SKM-1 treated with dmso at 0.1 percent for 144 hours (cell line): ENCODE data around the gene U2AF1L4.

Source experiments
- DNase-seq: peaks from one replicate; lab custom pipeline; 2025; ENCODE audit not compliant: unreplicated experiment; lab: John Stamatoyannopoulos, UW

U2AF1L4 gene

GRCh38 chr19:35714601-35715354 is 30.4 kb downstream of the U2AF1L4 start:
- no peak for DNase-seq

GRCh38 chr19:35713904-35714495 is 31.2 kb downstream of the U2AF1L4 start:
- no peak for DNase-seq

GRCh38 chr19:35713506-35713850 is 31.7 kb downstream of the U2AF1L4 start:
- no peak for DNase-seq

GRCh38 chr19:35712567-35713505 is 32.4 kb downstream of the U2AF1L4 start:
- no peak for DNase-seq

GRCh38 chr19:35710784-35711723 is 34.2 kb downstream of the U2AF1L4 start:
- no peak for DNase-seq

- no peak for DNase-seq
Observed at GRCh38 chr19:35708391-35708790, 36.8 kb downstream of the U2AF1L4 start.

- DNase-seq = no peak
Observed at GRCh38 chr19:35704218-35704617, 41.0 kb downstream of the U2AF1L4 start, which contains the start of gene ZBTB32. Gene ZBTB32 (plus strand): TSS chr19:35704558. CDS start chr19:35714627, 10,069 bp downstream.

GRCh38 chr19:35703343-35703742 is 41.9 kb downstream of the U2AF1L4 start:
- no peak for DNase-seq

GRCh38 chr19:35702223-35703012 is 42.8 kb downstream of the U2AF1L4 start:
- DNase-seq = peak; percentile 96

GRCh38 chr19:35696835-35697234 is 48.4 kb downstream of the U2AF1L4 start:
- DNase-seq = no peak

- no peak for DNase-seq
Observed at GRCh38 chr19:35695895-35696422, 49.3 kb downstream of the U2AF1L4 start.

GRCh38 chr19:35693835-35694599 is 51.2 kb downstream of the U2AF1L4 start:
- peak; percentile 91 for DNase-seq

GRCh38 chr19:35693422-35693821 is 51.8 kb downstream of the U2AF1L4 start:
- DNase-seq = no peak
